Tibial nerve (tissue), 4 donors: ENCODE data around the gene TIMD4.

Experiments used
- CTCF ChIP-seq, 5 experiments: fragments of 200-600 bp in 3 of 5; fragments of 450-650 bp in 2 of 5; sonication (generic) in 3 of 5; IDR thresholded peaks; one replicate each; pipeline ENCODE4 v1.5.1; 2016 to 2019; ENCODE audit warnings: antibody characterized with exemption in 5 of 5, mild to moderate bottlenecking in 3 of 5, moderate library complexity in 2 of 5
- EP300 ChIP-seq, 2 donors: sonication (generic); formaldehyde crosslinking; IDR thresholded peaks; one replicate each; pipeline ENCODE4 v1.6.1; 2017; ENCODE audit warnings: antibody characterized with exemption in 2 of 2, mild to moderate bottlenecking in 1 of 2

GRCh38 chr5:156907667-156908066 lies 55.4 kb downstream of the TIMD4 start:
- TF ChIP-seq EP300 (IDR thresholded peaks at IDR 0.05) (no peak), CTCF (IDR thresholded peaks at IDR 0.05) (no peak)
